Measurements from ENCODE around the gene SLC22A14.
"Not testable (repeated sequence)": the region's sequence is repeated elsewhere in the genome, so short reads cannot be mapped to it uniquely, and the experiment has no call there.

Gene SLC22A14

DNA sequence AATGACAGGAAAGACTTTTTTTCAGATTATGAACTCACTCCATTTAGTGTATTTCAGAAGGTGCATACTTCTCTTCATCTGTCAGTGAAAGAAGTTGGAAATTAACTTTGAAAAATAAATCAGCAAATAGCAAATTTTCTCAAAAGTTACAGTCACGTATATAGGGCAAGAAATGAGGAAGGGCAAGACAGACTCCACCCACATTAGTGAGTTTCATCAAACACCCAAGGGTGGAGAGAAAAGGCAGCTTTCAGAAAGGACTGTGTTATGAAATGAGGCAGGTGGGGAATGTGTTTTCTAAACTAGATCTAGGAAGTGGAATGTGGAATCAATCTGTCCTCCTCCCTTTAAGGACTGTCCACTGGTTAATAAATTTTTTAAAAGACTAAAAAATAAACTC lies 13.6 kb upstream of the SLC22A14 start:
- DNase-seq (ENCODE audit: low read depth in 4 of 4, low spot score in 1 of 4): no peak

DNA sequence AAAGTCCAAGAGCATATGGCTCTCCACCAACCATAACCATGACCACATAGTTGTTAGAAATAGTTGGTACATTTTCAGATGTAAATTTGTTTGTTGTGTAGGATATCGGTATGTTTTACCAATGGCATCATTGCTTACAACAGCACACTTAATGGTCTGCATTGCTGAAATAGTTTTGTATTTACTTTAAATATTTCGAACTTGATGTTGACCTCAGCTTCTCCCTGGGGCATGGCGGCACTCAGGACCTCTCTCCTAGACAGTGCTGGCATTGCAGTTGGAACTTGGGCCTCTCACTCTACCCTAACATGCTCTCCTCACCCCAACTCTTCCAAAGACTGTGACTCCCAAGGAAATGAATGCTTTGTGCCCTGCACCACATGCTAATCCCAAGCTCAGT lies 11.5 kb upstream of the SLC22A14 start:
- DNase-seq (ENCODE audit: low read depth in 4 of 4, low spot score in 1 of 4): no peak

DNA sequence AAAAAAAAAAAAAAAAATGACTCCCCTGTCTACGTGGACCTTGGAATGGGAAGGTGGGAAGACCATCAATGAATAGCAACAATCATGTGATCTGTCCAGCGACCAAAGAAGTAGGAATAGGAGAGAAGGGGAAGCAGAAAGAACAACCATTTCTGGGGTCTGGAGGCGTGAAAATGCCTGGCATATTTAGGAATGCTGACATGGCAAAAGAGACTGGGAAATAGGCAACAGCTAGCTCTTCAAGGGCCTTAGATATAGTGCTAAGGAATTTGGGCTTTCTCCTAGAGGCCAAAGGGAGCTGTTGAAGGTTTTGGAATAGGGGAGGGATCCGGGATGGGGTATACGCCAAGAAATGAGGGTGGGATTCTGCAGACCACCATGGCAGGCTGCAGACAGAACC lies 10.5 kb upstream of the SLC22A14 start:
- no peak for DNase-seq (ENCODE audit: low read depth in 4 of 4, low spot score in 1 of 4)

- no peak for DNase-seq (ENCODE audit: low read depth in 4 of 4, low spot score in 1 of 4)
Measured at GRCh38 chr3:38274864-38275649, 7.0 kb upstream of the SLC22A14 start.

- DNase-seq (ENCODE audit: low read depth in 4 of 4, low spot score in 1 of 4): no peak
Measured at GRCh38 chr3:38275658-38276057, 6.4 kb upstream of the SLC22A14 start.

GRCh38 chr3:38276081-38276916 lies 5.8 kb upstream of the SLC22A14 start:
- DNase-seq (ENCODE audit: low read depth in 4 of 4, low spot score in 1 of 4): no peak

DNA sequence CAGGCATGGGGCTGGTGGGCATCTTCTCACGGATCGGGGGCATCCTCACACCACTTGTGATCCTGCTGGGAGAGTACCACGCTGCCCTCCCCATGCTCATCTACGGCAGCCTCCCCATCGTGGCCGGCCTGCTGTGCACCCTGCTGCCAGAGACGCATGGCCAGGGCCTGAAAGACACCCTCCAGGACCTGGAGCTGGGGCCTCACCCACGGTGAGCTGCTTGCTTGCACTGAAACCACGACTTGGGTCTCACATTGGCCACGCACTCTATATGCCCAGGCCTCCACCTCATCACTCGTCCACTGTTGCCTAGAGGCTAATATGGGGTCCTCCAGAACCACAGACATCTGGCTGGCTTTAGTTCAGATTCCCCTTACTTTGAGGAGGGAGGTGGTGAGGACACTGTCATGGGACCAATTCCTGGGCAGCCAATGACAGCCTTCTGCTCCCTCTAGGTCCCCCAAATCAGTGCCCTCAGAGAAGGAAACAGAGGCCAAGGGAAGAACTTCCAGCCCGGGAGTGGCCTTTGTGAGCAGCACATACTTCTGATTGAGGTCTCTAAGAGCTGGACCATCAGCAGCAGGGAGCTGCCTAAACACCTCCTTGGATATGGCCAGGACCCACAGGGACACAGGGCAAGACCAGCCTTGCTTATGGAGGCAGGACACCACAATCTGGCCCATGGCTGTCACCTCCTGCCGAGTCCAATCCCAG lies 5.0 kb upstream of the SLC22A14 start:
- no peak for DNase-seq (ENCODE audit: low read depth in 4 of 4, low spot score in 1 of 4)

DNA sequence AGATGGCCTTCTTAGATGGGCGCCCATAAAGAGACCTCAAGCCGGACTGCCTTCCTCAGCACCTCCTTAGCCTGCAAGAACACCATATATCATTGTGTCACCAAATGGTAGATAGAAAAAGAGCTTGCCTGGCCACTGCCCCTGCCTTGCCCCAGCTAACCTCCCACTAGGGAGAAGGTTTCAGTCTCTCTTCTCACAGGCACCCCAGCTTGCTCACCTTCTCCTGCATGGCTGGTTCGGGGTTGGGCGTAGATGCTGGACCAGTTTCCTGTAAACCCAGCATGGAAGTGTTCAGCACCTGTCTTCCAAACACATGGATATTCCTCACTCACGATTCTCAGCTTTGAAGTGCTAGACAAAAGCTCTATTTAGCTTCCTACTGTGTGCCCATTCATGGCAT lies 3.3 kb upstream of the SLC22A14 start:
- no peak for DNase-seq (ENCODE audit: low read depth in 4 of 4, low spot score in 1 of 4)

DNA sequence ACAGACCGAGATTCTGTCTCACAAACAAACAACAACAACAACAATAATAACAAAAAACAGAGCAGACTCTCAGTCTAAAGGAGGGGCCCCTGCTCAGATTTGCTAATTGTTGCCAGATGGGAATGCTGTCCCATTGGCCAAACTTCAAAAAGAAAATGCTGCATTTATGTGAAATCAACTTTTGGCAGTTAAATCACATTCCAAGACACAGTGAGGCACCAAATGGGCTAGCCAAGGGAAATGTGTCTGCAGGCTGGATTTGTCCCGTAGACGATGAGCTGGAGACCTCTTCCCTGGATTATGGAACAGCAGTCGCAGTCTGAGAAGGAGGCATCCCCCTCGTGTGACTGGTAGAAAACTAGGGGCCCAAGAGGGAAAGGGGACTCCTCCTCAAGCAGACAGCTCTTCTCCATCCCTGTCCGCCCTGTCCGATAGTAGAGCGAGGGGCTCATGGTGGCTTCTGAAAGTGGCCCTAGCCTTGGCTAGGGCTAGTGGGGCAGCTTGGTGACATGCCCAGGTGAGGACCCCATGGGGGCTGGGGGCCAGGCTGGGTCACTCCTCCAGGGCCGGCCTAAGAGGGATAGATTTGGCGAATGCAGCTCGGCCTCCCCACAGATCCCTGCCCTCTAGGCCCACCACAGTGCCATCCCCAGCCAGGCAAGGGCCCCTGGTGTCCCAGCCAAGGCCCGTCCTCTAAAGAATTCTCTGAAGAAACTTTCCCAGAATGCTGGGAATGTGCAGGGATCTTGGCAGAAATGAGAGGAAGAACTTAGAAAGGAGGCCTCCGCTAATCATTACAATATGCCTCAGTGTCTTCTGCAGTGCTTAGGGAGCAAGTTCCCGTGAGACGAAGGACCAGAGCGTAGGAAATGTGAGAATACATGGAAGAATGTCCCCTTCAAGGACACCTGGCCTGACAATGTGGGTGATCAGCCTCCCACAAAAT lies 2.0 kb downstream of the SLC22A14 start:
- no peak for DNase-seq (ENCODE audit: low read depth in 4 of 4, low spot score in 1 of 4)

- no peak for DNase-seq (ENCODE audit: low read depth in 4 of 4, low spot score in 1 of 4)
Measured at GRCh38 chr3:38284756-38285150, 2.7 kb downstream of the SLC22A14 start.

GRCh38 chr3:38289286-38290217 lies 7.5 kb downstream of the SLC22A14 start:
- DNase-seq (ENCODE audit: low read depth in 4 of 4, low spot score in 1 of 4): not testable (repeated sequence)

- DNase-seq (ENCODE audit: low read depth in 4 of 4, low spot score in 1 of 4): not testable (repeated sequence)
Measured at GRCh38 chr3:38297053-38297452, 15.0 kb downstream of the SLC22A14 start.

GRCh38 chr3:38297537-38297936 lies 15.4 kb downstream of the SLC22A14 start:
- no peak for DNase-seq (ENCODE audit: low read depth in 4 of 4, low spot score in 1 of 4)

- DNase-seq (ENCODE audit: low read depth in 4 of 4, low spot score in 1 of 4): no peak
Measured at GRCh38 chr3:38297947-38298711, 16.0 kb downstream of the SLC22A14 start.

- DNase-seq (ENCODE audit: low read depth in 4 of 4, low spot score in 1 of 4): no peak
Measured at GRCh38 chr3:38306941-38307340, 24.8 kb downstream of the SLC22A14 start.

GRCh38 chr3:38307599-38307998 lies 25.5 kb downstream of the SLC22A14 start:
- DNase-seq (ENCODE audit: low read depth in 4 of 4, low spot score in 1 of 4): no peak

GRCh38 chr3:38308456-38308855 lies 26.4 kb downstream of the SLC22A14 start:
- no peak for DNase-seq (ENCODE audit: low read depth in 4 of 4, low spot score in 1 of 4)

- DNase-seq (ENCODE audit: low read depth in 4 of 4, low spot score in 1 of 4): no peak
Measured at GRCh38 chr3:38311476-38311875, 29.4 kb downstream of the SLC22A14 start.

DNA sequence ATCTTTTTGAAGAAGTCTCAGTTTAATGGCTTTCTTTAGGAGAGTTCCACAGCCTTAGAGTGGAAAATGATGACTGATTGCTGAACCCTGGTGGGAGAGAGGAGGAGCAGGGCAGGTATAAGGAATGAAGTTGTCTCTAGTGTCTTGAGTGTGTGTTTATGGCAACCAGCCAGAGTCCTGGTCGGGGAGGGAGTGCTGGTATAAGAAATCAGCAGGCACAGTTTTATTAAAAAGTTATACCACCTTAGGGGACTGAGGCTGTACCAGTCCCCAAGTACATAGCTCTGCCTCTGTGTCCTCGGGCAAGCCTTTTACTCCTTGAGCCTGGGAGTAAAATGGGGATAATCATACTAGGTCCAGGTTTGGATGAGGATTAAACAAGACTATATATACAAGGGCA lies 29.8 kb downstream of the SLC22A14 start:
- no peak for DNase-seq (ENCODE audit: low read depth in 4 of 4, low spot score in 1 of 4)

All from stimulated activated CD4-positive, alpha-beta T cell treated with anti-CD3 and anti-CD28 coated beads, Interleukin-1b, Interleukin-23, amount 100 ng/mL, for 24 hours (primary cell).